GM19351 (cell line): ENCODE data around the gene LRRC23.

Experiments
- ATAC-seq: cut with Tn5 transposase; IDR thresholded peaks from one replicate; pipeline ENCODE4 v1.9.1; 2021; ENCODE audit warnings: mild to moderate bottlenecking, moderate library complexity; ENCODE audit not compliant: unreplicated experiment

The LRRC23 gene

DNA sequence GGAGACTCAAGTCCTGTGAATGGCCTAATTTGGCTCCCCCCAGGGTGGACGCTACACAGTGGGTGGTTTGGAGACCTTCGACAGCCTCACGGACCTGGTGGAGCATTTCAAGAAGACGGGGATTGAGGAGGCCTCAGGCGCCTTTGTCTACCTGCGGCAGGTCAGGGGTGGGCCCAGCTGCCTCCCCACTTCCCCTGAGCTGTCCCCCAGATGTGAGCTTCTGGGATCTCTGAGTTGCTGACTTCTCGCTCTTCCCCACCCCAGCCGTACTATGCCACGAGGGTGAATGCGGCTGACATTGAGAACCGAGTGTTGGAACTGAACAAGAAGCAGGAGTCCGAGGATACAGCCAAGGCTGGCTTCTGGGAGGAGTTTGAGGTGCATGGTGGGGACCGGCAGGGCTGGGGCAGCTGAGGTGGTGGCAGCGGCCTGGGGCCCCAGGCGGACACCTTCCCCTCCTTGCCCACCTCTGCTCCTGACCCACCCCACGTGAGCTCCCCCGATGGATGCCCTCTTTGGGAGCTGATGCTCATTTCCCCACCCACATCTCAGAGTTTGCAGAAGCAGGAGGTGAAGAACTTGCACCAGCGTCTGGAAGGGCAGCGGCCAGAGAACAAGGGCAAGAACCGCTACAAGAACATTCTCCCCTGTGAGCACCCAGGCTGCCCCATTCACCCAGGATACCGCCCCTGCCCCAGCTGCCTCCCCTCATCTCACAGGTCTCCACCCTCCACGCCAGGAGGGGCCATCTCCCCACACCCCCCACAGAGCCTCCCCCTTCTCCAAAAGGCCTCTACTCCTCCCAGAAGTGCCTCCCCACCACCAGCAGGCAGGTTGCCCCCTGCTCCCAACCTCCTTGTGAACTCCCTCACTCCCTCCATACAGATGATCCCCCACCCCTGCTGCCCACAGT is 50.7 kb downstream of the LRRC23 start:
- no peak for ATAC-seq

DNA sequence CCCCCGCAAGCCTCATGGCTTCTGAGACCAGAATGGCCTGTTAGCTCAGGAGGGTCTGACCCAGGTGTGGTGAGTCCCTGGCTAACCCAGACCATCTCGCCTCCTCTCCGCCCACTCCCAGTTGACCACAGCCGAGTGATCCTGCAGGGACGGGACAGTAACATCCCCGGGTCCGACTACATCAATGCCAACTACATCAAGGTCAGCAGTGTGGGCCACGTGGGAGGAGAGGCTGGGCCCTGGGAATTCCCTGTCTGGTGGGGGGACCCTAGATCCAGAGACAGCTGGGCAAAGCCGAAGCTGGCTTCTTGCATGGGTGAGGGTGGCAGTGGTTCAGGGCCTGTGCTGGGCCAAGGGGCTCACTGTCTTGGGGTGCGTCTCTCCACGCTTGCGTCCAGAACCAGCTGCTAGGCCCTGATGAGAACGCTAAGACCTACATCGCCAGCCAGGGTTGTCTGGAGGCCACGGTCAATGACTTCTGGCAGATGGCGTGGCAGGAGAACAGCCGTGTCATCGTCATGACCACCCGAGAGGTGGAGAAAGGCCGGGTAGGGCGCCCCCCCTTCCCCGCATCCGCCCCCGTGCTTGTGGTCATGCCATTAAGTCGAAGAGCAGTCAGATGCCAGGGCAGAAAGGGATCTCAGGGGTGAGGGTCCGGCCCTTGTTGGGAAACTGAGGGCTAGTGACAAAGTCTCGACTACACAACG is 51.6 kb downstream of the LRRC23 start:
- no peak for ATAC-seq

DNA sequence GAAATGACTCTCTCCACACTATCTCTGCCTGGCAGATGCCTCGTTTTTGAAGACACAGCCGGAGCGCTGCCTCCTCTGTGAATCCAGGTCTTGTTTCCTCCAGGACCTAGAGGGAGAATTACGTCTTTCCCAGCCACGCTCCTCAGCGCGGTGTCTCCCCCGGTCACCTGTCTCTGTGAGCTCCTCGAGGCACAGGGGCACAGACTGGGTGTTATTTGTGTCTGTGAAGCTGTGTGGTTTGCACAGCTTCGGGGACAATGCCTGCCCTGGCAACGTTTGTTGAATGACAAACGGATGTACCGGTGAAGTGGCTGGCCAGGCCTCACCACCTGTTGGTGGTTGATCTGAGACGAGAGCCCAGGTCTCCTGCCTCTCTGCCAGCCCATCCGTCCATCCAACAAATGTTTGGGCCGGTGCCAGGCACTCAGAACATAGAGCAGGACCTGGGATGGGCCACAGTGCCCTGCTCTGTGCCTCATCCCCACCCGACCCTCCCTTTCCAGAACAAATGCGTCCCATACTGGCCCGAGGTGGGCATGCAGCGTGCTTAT is 52.6 kb downstream of the LRRC23 start:
- ATAC-seq, result no peak

DNA sequence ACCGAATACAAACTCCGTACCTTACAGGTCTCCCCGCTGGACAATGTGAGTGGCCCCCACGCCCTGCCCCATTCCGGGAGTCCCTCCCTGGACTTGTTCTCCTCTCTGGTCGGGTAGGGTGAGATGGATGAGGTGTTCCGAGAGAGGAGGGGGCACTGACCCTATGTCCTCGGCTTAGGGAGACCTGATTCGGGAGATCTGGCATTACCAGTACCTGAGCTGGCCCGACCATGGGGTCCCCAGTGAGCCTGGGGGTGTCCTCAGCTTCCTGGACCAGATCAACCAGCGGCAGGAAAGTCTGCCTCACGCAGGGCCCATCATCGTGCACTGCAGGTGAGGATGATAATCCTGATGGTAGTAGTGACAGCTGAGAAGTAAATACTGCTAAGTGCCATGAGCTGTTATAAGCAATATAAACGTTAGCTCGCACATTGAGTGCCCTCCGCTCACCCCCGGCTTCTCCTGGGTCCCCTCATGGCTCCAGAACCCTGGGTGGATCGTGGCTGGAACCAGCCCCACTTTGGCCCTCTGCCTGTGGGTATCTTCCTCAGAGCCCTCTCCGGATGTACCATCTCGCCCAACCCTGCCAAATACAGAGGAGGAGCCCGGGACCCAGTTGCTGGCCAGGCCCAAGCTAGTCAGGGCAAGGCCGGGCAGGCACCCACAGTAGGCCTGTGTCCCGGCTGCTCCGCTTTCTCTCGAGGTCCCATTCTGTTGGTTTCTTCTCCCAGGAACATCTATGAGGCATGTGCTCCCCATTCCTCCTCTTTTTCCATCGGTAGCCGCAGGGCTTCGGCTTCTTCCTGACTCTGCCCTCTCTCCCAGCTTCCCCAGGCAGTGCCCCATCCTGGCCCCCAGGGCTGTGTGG is 53.4 kb downstream of the LRRC23 start:
- ATAC-seq, result no peak

DNA sequence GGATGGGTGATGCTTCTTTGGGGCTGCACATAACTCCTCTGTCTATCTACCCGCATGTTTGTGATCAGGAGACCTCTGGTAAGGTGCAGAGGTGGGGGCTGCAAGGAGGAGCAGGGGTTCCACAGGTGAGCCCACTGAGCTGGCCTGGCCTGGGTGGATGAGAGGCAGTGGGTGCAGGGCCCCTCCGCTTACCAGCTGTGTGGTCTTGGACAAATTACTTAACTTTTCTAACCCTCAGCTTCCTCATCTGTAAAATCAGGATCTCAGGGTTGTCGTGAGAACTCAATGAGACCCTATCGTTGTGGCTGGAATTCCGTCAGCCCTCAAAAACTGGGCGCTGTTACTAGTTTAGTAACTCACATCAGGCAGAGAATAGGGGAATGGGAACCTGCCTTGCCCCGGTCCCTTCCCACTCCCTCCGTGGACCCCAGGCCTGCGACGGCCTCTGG is 54.0 kb downstream of the LRRC23 start:
- ATAC-seq, result no peak

DNA sequence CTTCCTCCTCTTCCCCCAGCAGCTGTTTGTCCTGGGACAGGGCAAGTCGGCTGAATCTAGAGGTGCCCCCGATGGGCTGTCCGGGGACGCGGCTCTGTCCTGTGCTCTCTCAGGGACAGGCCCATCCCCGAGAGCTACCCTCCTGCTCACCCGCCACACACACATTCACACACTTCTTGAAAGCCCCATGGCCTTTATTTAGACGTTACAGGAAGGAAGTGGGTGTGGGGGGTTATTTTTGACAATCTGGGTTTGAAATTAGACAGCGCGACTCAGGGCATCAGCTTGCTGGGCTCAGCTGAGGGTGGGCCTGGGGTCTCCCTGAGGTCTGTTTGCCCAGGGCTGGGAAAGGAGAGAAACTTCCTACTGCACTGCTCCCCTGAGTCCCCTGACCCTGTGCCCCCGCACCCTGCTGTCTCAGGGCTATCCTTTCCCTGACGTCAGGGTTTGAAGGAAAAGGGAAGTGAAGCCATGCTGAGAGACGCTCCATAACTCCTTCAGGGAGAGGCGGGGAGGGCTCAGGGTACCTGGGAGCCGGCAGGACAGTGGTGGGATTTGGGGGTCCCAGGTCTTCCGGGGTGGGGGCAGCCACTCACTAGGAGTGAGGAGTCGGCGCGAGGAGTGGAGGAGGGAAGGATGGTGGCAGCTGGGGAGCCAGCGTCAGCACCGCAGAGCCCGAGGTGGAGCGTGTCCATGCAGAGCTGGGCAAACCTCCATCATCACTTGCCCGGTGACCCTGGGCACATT is 54.6 kb downstream of the LRRC23 start:
- peak; percentile 45 for ATAC-seq

DNA sequence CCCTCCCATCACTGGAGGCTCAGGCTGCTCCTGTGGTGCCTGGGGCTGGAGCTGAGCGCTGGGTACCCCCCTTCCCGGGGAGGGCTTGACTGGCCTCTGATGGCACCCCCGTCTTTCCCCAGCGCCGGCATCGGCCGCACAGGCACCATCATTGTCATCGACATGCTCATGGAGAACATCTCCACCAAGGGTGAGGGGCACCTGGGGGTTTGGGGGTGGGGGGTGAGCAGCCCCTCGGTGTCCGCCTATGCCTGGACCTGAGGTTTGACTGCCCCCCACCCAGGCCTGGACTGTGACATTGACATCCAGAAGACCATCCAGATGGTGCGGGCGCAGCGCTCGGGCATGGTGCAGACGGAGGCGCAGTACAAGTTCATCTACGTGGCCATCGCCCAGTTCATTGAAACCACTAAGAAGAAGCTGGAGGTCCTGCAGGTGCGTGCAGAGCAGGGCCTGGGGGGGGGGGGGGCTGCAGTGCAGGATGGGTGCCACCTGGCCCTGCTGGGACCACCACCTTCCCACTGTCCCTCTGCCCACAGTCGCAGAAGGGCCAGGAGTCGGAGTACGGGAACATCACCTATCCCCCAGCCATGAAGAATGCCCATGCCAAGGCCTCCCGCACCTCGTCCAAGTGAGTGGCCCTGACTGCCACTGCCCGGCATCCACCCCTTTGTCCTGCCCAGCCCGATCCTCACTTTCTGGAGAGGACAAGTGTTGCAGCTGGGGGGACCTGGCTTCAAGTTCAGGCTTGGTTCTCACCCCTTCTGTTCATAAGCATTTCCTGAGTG is 55.4 kb downstream of the LRRC23 start:
- no peak for ATAC-seq

DNA sequence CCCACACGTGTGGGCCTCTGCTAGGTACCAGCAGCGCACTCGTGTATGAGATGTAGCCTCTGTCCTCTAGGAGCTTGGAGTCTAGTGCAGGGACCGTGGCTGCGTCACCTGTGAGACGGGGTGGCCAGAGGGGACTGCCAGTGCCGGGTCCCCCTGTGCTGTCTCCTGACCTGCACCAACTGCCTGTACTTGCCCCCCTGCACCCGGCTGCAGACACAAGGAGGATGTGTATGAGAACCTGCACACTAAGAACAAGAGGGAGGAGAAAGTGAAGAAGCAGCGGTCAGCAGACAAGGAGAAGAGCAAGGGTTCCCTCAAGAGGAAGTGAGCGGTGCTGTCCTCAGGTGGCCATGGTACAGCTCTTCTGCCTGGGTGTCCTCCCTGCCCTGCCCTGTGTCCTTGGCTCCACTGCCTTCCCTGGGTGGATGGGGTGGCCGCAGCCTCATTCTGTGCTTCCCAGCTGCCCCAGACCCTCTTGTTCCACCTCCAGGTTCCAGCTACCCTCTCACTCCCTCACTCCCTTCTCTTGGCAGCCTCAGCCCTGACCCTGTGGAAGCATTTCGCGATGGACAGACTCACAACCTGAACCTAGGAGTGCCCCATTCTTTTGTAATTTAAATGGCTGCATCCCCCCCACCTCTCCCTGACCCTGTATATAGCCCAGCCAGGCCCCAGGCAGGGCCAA is 56.1 kb downstream of the LRRC23 start:
- ATAC-seq, result no peak

DNA sequence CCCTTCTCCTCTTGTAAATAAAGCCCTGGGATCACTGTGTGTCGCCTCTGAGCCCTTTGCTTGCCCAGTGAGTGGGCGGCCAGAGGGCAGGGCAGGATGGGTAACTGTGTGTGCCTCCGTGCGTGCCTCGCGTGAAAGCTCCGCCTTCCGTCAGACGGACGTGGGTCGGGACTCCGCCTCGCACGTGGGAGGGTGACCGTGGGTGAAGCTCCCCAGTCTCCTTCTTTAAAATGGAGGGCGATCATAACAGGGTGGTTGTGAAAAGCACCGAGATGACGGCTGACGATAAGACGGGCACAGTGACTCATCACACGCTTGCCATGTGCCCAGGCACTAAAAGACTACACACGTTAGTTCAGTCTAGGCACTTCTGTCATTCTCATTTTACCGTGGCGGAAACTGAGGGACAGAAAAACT is 56.7 kb downstream of the LRRC23 start:
- no peak for ATAC-seq

DNA sequence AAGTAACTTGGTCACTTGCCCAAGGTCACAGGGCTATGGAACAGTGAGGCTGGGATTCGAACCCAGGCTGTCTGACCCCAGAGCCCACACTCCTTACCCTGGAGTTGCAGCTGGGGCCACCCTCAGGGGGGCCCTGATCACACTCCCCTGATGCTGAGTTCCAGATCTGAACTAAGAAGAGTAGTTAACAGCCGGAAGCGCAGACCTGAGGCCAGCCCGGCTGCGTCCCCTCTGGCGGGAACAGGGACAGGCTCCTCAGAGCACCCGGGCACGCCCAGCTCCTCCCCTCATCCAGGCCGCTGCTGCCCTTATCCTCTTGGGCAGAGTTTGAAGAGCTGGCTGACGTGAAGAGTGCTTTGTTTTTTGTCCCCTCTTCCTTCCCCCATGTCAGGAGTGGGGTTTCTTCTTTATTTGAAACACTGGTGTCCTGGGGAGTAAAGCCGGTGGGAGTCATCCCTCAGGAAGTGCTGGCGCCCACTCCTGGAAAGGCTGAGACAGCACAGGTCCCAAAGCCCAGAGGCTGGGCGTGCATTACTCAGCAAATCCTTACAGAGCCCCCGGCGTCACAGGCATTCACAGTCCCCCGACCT is 57.2 kb downstream of the LRRC23 start:
- ATAC-seq, result no peak

DNA sequence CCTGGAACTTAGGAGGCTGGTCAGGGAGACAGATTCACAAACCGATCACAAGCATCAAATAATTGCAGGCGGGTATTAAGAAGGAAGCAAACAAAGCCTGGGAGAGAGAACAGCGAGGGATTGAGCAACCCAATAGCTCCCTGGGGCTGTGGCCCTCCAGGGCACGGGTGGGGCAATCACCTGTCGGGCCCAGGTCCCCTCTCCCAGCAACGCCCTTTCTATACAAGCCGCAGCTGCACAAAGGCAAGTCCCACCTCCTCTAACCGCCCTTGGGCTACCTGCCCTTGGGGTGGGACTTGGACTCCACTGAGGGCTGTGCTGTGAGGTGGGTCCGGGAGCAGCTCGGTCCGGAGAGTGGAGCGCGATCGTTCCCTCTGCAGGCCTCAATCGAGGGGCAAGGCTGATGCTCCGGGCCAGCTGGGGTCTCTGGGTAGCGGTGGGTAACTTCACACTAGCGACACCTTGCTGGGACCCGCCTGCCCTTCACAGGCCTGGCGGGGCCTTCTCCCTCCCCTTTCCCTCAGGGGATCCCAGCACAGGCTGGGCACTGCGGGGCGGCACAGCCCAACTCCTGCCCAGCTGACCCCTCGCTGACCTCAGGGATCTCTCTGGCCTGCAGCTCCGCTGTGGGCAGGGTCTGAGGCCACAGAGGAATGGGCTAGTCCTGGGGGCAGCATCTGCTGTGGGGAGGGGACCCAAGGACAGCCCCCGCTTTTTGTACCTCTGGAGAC is 57.8 kb downstream of the LRRC23 start:
- no peak for ATAC-seq

DNA sequence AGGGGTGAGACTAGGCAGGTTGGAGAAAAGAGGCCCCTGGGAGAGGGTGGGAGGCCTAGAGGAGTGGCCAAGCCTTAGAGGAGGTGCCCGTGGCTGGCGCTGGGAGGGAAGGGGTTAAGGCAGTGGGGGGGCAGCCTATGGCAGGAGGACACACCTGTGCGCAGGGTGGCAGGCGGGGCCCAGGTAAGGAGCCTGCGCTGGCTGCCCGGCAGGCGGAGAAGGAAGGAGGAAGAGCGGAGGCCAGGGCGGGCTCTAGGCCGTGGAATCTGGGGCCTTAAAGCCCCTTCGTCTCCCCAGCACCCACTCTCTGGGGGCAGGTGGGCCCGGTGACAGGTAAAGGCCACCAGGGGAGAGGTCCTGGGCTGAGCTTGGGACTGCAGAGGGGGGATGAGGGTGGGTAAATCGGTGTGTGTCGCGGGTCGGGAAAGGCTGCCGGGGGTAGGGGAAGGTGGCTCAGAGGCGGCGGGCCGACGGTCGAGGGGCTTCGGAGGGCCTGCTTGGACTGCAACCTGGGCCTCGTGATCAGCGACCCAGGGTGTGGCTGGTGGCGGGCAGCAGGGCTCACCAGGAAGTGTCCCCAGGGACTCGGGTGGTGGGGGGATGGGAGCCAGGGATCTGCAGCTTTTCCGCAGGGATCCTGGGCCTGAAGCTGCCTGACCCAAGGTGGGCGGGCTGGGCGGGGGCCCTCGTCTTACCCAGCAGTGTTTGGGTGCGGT is 58.6 kb downstream of the LRRC23 start:
- ATAC-seq, result no peak
